Measurements from ENCODE around the gene CYP19A1. TPM values are rescaled to one million over a fixed set of nuclear protein-coding genes. Genes with fewer than 3 reads are reported as not detected.
"Not testable (repeated sequence)": the region's sequence is repeated elsewhere in the genome, so short reads cannot be mapped to it uniquely, and the experiment has no call there.

The CYP19A1 gene
- total RNA-seq, 1 donor from 2014 or later, result 2.4 TPM

DNA sequence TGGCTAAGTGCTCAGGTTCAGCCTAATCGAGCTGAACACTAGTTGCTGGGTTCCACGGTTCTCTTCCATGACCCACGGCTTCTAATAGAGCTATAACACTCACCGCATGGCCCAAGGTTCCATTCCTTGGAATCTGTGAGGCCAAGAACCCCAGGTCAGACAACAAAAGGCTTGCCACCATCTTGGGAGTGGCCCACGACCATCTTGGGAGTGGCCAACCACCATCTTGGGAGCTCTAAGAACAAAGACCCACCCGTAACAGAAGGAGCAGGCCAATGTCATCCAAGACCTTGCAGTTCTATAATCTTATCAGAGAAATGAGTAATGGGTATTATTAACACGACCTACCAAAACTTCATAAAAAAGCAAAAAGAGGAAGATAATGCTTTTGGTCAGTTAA, 77.3 kb downstream of the CYP19A1 start:
- not testable (repeated sequence) for DNase-seq (ENCODE audit: low spot score)

GRCh38 chr15:51260202-51260601, 78.2 kb downstream of the CYP19A1 start:
- peak; percentile 21 for DNase-seq (ENCODE audit: low spot score)

DNA sequence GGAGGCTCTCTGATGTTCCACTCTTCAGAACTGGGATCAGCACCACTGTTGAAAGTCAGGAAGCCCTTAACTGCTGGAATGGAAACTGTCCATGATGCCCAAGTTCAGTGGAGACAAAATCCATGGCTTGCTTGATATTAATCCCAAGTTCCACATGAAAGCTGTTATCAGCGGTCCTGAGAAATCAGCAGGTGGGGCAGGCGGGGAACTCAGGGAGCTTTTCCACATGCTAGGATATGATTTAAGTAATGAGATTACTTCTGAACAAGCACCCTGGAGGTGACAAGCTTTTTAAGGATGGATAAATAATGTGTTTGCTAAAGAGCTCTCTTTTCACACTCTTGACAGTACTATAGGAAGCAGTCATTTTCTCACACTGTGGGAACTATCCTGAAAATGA, 82.9 kb downstream of the CYP19A1 start:
- DNase-seq (ENCODE audit: low spot score), result no peak

GRCh38 chr15:51253366-51253765, 85.0 kb downstream of the CYP19A1 start:
- no peak for DNase-seq (ENCODE audit: low spot score)

- DNase-seq (ENCODE audit: low spot score), result no peak
These were observed 85.7 kb downstream of the CYP19A1 start for GRCh38 chr15:51252671-51253070.

DNA sequence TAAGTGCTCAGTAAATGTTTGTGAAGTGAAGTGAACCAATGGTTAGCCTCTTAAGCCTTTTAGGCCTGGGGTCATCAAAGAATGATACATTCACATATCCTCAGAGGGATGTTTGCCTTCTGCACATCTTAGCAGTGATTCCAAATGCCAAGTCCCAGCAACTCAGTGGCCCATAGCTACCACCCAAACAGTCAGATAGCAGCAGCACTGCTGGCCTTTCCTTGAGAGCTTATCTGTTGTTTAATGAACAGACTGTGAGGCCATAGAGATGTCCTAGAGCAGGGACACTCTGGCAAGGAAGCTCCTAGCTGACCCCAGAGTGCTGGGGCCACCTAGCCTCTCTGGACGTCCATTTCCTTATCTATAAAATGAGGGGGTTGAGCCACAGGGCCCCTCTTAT, 86.8 kb downstream of the CYP19A1 start:
- DNase-seq (ENCODE audit: low spot score), result no peak

GRCh38 chr15:51250217-51251011, 88.0 kb downstream of the CYP19A1 start:
- DNase-seq (ENCODE audit: low spot score), result no peak

GRCh38 chr15:51245628-51246027, 92.8 kb downstream of the CYP19A1 start:
- DNase-seq (ENCODE audit: low spot score), result no peak

DNA sequence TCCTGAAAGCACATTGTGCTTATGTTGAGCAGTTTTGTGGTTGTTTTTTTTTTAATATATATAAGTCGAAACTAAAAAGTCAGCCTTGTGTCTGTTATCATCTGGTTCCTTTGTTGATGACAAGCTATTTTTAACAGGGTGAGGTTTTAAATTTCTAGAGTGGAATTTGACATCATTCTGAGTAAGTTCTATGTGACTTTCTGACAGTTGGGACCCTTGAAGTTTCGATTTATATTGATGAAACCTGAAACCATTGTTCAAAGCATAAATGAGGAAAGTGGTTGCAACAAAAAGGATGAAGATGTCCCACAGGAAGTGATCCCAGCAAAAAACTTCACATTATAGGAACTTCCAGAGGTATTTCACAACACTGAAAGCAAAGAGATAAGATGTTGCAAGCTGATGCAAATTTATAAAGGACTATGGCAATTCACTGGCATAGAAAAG, 94.0 kb downstream of the CYP19A1 start:
- no peak for DNase-seq (ENCODE audit: low spot score)

DNA sequence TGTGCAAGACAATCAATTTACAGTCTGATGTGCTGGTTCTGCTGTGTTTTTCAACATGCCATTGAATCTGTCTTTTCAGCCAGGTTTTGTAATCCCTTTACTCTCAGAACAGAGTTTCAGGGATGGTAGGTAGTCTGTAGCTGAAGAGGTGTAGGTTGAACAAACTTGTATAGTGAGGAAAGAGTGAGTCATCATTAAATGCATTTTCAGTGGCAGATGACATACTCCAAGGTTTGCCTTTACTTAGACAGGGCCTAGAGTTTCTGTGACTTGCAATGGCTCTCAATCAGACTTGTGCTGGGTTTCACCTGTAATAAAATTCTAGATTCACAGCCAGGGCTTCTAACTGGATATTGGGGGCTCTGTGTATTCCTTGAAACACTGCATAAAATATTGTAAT, 94.6 kb downstream of the CYP19A1 start:
- no peak for DNase-seq (ENCODE audit: low spot score)

- no peak for DNase-seq (ENCODE audit: low spot score)
These were observed 98.3 kb downstream of the CYP19A1 start for GRCh38 chr15:51240066-51240465.

DNA sequence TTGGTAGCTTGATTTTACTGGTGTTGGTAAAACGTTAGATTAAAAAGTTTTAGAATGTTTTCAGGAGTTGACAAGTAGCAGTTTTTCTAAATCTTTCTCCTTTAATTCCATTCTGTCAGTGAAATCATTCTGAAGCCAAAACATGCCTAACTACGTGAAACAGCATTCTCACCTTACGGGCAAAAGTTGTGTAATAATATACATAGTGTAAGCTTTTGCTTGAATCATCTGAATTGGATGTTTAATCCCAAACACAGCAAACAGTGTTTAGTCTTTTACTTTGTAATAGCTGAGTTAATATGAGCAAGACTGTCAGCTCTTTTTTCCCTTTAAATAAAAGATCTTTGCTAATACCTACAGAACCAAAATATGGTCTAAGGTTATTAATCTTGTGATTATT, 100.6 kb downstream of the CYP19A1 start:
- no peak for DNase-seq (ENCODE audit: low spot score)

DNA sequence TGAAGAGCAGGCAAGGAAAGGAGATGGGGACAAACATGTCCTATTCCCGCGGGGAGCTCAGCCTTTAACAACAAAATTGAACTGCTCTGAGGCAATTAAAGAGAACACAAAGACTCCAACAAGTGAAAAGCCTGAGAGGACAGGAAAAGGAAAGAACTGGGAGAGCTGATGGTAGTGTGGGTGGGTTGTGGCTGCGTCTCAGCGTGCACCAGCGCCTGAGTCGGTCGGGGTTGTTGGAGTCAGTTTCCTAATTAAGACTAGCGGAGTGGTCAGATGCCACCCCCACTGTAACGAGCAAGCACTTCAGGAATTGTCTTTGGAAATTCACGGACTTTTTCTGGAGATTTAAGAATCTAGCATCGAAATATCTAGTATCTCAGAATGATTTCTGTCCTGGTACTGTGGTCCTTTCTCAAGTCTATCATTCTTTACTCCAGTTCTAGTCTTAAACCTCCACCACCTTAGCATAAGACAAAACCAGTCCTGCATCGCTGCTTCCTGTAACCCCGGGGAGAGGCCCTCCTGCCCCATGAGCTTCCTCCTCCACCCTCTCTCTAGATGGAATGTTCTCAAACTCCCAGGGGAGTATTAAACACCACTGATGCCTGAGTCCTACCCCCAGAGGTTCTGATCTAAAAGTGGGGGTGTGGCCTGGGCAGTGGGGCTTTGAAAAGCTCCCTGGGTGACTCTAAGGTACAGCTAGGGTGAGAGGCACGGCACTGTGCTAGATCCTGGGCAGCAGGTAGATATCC, 104.0 kb downstream of the CYP19A1 start:
- DNase-seq (ENCODE audit: low spot score), result no peak

GRCh38 chr15:51232581-51232980, 105.8 kb downstream of the CYP19A1 start:
- no peak for DNase-seq (ENCODE audit: low spot score)

GRCh38 chr15:51229907-51230330, 108.5 kb downstream of the CYP19A1 start:
- DNase-seq (ENCODE audit: low spot score), result peak; percentile 49

GRCh38 chr15:51227940-51228732, 110.3 kb downstream of the CYP19A1 start:
- peak; percentile 13 for DNase-seq (ENCODE audit: low spot score)

DNA sequence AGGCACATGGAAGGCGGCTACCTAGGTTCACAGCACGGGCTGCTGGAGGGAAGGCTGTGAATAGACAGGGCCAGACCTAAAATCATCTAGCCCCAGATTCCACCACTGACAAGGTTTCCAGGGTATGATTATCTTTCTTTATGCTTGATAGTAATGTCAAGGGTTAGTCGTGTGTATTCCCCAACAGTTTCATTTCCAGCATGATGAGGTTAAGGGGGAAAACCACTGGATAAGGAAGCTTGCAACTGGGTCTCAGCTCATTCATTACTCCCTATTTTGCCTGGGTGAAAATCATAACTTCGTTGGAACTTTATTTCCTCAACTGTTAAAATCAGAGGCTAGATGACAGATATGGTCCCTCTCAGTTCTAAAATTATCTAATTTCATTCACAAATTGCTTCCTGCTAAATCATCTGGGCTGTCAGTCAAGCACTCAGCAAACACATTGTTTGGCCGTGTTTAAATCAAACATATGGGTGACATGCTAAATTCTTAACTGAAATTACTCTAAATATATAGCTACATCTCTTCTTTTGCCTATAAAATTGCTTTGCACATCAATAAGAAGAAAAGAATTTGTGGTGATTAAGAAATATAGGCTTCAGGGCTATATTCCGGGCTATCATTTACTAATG, 111.7 kb downstream of the CYP19A1 start:
- DNase-seq (ENCODE audit: low spot score), result no peak

GRCh38 chr15:51224428-51224827, 114.0 kb downstream of the CYP19A1 start:
- no peak for DNase-seq (ENCODE audit: low spot score)

DNA sequence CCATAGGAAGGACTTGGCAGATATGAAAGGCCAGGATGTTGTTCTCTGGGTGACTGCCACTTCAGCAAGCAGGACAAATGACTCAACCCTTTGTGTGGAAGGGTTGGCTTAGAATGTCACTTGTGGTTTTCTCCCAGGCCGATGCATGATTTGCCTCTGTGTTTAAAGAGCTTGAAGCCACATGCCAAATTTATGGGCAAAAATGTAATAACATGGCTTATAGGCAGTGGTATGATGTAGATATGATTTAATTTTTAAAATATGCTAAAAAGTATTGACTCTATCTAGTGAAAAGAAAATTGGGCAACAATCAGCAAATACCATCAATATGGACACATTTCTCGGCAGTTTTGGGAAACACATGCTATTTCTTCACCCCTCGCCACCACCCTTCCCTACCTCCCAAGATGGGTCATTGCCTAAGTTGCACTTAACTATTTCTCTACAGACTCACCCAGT, 114.6 kb downstream of the CYP19A1 start:
- DNase-seq (ENCODE audit: low spot score), result no peak

GRCh38 chr15:51218299-51218938, 120.0 kb downstream of the CYP19A1 start:
- DNase-seq (ENCODE audit: low spot score), result no peak

- no peak for DNase-seq (ENCODE audit: low spot score)
These were observed 125.5 kb downstream of the CYP19A1 start for GRCh38 chr15:51212909-51213308.

All from umbilical cord (tissue), 2 donors.